Neural progenitor cell (in vitro differentiated cells): ENCODE data around the gene RALGDS.

Source experiments
- EZH2 ChIP-seq: fragments of 200-600 bp; sonication (generic); IDR thresholded peaks from 2 replicates; pipeline ENCODE4 v1.6.1; 2017; ENCODE audit warnings: antibody characterized with exemption, mild to moderate bottlenecking, moderate library complexity
- EZH2phosphoT487 ChIP-seq: fragments of 200-600 bp; sonication (generic); IDR thresholded peaks from 2 replicates; pipeline ENCODE4 v1.6.1; 2017; ENCODE audit warnings: antibody characterized with exemption
- TF ChIP-seq, protein P1 (sequence below): fragments of 200-600 bp; sonication (generic); IDR thresholded peaks from 2 replicates; pipeline ENCODE4 v1.5.1; 2017; ENCODE audit warnings: antibody characterized with exemption, mild to moderate bottlenecking

DNA sequence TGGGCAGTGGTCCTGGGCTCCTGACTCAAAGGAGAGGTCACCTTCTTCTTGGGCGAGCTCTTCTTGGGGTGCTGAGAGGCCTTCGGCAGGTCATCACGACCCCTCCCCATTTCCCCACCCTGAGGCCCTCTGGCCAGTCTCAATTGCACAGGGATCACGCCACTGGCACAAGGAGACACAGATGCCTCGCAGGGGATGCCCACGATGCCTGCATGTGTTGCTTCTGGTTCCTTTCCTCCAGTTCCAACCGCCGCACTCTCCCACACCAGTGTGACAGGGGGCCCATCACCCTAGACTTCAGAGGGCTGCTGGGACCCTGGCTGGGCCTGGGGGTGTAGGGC lies 57.9 kb downstream of the RALGDS start:
- TF ChIP-seq, protein P1, sequence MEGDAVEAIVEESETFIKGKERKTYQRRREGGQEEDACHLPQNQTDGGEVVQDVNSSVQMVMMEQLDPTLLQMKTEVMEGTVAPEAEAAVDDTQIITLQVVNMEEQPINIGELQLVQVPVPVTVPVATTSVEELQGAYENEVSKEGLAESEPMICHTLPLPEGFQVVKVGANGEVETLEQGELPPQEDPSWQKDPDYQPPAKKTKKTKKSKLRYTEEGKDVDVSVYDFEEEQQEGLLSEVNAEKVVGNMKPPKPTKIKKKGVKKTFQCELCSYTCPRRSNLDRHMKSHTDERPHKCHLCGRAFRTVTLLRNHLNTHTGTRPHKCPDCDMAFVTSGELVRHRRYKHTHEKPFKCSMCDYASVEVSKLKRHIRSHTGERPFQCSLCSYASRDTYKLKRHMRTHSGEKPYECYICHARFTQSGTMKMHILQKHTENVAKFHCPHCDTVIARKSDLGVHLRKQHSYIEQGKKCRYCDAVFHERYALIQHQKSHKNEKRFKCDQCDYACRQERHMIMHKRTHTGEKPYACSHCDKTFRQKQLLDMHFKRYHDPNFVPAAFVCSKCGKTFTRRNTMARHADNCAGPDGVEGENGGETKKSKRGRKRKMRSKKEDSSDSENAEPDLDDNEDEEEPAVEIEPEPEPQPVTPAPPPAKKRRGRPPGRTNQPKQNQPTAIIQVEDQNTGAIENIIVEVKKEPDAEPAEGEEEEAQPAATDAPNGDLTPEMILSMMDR = no peak
- TF ChIP-seq EZH2 = no peak
- no peak for TF ChIP-seq EZH2phosphoT487
